Activated naive CD4-positive, alpha-beta T cell treated with anti-CD3 and anti-CD28 coated beads, Interleukin-2, amount 50 U/mL, for 24 hours (primary cell): Measurements from ENCODE around the gene CAPN13.
A peak's percentile ranks its signal among the peaks of the same experiment; 100 is the strongest.

Source experiments
- H3K27ac Mint-ChIP-seq: one replicate; pipeline ENCODE4 v1.8.0; 2021; ENCODE audit warnings: mild to moderate bottlenecking, mixed read lengths
- H3K27me3 Mint-ChIP-seq: one replicate; pipeline ENCODE4 v1.8.0; 2021; ENCODE audit warnings: mixed read lengths
- H3K36me3 Mint-ChIP-seq: one replicate; pipeline ENCODE4 v1.8.0; 2021; ENCODE audit warnings: mixed read lengths
- H3K4me1 Mint-ChIP-seq: one replicate; pipeline ENCODE4 v1.8.0; 2021; ENCODE audit warnings: mixed read lengths
- H3K4me3 Mint-ChIP-seq: one replicate; pipeline ENCODE4 v1.8.0; 2021; ENCODE audit warnings: mild to moderate bottlenecking, mixed read lengths
- H3K9me3 Mint-ChIP-seq: one replicate; pipeline ENCODE4 v1.8.0; 2021; ENCODE audit warnings: mixed read lengths

The CAPN13 gene

DNA sequence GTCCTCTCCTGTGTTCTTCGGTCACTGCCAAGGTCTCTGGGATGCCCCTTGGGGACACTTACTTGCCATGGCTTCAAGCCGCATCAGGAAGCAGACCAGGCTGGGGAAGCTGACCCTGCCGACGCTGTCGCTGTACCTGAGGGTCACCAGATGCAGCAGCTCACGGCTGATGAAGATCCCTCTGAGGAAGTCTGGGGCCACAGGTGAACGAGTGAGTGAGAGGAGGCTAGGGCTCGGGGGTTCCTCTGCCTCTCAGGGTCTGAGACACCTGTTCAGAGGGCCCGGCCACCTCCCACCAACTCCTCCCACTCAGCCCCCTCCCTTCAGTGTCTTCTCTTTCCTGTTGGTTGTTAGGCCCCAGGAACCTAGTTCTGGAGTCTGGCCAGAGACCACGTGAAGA, 74.9 kb downstream of the CAPN13 start:
- no peak overlapping the region for H3K4me3 Mint-ChIP-seq
- H3K36me3 Mint-ChIP-seq = no peaks in the 10 kb centered on the region
- H3K27me3 Mint-ChIP-seq = peaks cover 2% of the 10 kb centered on the region
- H3K4me1 Mint-ChIP-seq = no peaks in the 10 kb centered on the region
- H3K27ac Mint-ChIP-seq = no peak overlapping the region
- H3K9me3 Mint-ChIP-seq = no peaks in the 10 kb centered on the region

DNA sequence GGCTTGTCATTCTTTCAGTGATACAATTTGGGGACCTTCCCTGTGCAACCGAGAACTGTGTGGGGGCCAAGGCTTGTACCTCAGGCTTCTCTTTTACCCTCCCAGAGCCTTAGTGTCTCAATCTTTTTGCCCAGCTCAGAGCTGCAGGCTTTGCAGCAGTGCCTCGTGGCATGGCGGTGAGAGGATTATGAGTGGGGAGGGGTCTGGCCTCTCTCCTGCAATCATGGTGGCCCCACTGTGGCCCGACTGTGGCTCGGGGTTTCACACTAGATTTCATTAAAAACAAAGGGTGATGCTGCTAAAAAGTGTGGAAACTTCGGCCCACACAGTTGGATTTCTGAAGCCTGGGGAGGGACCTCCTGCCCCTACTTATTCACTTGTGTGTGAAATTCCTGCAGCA, 75.5 kb downstream of the CAPN13 start:
- no peaks in the 10 kb centered on the region for H3K4me1 Mint-ChIP-seq
- H3K27ac Mint-ChIP-seq = no peak overlapping the region
- H3K27me3 Mint-ChIP-seq = peaks cover 7% of the 10 kb centered on the region
- H3K4me3 Mint-ChIP-seq = no peak overlapping the region
- H3K9me3 Mint-ChIP-seq = no peaks in the 10 kb centered on the region
- no peaks in the 10 kb centered on the region for H3K36me3 Mint-ChIP-seq

DNA sequence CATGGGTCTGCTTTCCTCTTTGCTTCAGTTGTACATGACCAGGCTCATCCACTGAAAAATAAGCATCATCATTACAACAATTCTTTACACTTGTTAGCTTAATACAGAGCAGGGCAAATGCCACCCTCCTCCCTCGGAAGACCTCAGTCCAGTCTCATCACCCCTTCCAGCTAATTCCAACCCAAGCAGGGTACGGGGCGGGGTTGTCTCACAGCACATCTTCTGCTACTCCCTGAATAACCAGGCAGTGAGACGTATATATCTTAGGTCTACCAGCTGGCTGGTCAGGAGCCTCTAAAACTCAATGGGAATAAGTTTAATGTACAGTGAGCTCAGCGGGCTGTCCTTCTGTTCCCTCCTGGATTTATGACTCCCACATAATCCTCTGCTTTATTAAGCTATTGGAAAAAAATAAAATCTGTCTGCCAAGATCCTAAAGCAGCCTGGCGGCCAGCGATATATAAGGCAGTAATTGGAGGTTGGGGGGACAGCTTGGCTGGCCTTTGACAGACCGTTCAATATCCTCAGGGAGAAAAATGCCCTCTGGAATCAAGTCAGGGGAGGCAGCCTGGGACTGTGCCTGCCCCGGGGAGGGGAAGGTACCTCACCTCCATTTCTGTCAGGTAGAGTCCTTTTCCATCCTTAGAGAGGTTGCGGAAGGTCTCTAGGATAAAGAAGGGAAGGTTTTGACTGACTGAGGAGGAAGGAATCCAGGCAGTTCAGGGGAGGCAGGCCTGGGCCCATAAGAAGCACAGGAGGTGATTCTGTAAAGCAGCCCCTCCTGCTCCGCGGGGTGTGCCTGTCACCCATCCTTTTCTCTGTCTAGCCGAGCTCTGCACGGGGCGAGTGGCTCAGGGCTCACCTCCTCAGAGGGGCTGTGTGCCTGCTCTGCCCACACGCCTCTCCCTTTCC, 76.3 kb downstream of the CAPN13 start:
- Mint-ChIP-seq H3K9me3 (no peaks in the 10 kb centered on the region), H3K27me3 (peaks cover 7% of the 10 kb centered on the region), H3K4me1 (no peaks in the 10 kb centered on the region), H3K36me3 (no peaks in the 10 kb centered on the region), H3K4me3 (no peak overlapping the region), H3K27ac (no peak overlapping the region)

DNA sequence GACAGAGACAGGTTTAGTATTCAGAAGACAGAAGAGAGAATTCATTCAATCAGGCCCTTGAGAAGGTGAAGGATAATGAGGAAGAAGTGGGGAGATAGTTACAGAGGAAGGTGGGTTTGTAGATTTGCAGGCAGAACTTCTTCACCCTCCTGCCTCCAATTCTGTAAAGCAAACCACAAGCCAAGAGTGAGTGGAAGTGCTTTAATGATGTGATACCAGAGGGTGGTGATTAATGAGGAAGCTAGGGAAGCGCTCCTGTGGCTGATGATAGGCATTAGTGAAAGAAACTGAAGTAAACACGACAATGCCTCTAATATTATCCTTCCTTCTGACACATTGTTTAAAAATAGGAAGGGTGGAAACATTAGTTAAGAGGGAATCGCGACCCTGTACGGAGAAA, 78.2 kb downstream of the CAPN13 start:
- H3K36me3 Mint-ChIP-seq = no peaks in the 10 kb centered on the region
- no peaks in the 10 kb centered on the region for H3K4me1 Mint-ChIP-seq
- H3K4me3 Mint-ChIP-seq = no peak overlapping the region
- no peak overlapping the region for H3K27ac Mint-ChIP-seq
- H3K27me3 Mint-ChIP-seq = peaks cover 9% of the 10 kb centered on the region
- H3K9me3 Mint-ChIP-seq = no peaks in the 10 kb centered on the region

DNA sequence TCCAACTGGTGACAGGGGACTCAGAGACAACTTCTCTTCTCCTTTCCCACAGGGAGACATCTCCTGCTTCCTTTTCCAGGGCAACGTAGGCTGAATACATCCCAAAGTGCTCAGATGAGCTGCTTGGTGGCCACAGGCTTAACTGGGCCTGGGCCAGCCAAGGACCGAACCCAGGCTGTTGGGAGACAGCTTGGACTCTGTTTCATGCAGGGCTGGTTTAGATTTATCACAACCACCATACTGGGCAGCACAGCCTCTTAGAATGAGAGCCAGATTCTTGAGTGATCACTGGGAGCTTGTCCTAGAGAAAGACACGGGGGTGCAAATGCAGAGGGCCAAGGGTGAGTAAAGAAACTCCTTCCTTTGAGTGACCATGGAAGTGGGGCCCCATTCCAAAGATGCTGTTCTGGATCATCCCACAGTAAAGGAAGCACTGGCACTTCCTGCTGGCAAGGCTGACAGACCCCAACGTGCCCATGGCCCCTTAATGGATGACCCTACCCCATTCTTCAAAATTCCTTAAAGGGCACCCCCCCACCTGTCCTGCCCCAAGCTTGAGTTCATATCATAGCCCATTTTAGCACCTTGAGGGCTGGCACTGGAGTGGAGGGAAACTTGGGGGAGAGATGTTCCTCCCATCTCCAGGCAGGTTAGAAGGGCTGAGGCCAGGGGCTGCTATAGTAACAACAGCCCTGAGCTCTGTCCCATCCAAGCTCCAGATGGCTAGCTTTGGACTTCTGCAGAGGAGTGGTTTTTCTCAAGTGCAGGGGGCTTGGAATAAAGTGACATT, 84.1 kb downstream of the CAPN13 start:
- H3K4me1 Mint-ChIP-seq = no peaks in the 10 kb centered on the region
- H3K27me3 Mint-ChIP-seq = peaks cover 9% of the 10 kb centered on the region
- no peak overlapping the region for H3K27ac Mint-ChIP-seq
- no peaks in the 10 kb centered on the region for H3K36me3 Mint-ChIP-seq
- no peak overlapping the region for H3K4me3 Mint-ChIP-seq
- no peaks in the 10 kb centered on the region for H3K9me3 Mint-ChIP-seq

DNA sequence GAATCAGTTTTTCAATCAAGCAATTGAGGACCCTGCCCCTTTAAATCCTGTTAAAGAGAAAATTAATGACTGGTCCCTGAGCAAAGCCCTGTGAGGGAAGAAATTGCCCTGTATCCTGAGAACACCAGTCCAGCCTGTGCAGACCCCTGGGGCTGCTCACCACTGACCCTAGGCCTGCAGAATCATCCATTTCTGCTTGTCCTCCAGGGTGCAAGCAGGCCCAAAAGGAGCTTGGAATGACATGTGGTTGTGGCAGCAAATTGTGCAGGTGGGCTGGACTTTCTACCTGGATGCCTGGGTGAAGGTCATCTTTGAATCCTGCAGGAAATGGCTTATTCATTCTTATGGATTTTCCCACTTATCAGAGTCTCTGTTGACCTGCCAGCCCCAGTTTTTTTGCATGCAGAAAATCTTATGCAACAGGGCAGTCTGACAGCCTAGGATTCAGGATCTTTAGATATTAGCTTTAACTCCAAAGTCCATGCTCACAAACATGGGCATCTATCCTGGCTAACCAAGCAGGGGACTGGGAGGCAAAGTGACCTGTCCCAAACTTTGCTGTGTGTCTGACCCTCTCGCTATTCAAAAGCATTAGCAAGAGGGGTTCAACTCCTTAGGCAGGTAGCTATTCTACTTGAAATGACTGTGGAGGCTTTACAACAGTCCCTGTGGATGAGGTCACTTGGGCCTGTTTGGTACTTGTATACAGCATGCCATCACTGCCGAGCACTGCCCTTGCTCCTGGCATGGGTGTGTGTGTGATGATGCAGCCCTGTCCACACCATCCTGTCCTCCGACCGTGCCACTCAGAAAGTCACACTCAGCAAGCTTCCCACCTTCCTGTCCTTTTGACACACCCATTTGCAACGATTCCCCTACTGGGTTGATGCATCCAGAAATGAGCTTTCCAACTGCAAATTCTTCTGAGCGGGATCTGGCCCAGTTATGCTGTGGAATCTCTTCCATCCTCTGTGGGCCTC, 85.3 kb downstream of the CAPN13 start:
- H3K36me3 Mint-ChIP-seq = no peaks in the 10 kb centered on the region
- no peaks in the 10 kb centered on the region for H3K4me1 Mint-ChIP-seq
- H3K27ac Mint-ChIP-seq = no peak overlapping the region
- H3K4me3 Mint-ChIP-seq = no peak overlapping the region
- no peaks in the 10 kb centered on the region for H3K9me3 Mint-ChIP-seq
- H3K27me3 Mint-ChIP-seq = peaks cover 3% of the 10 kb centered on the region

DNA sequence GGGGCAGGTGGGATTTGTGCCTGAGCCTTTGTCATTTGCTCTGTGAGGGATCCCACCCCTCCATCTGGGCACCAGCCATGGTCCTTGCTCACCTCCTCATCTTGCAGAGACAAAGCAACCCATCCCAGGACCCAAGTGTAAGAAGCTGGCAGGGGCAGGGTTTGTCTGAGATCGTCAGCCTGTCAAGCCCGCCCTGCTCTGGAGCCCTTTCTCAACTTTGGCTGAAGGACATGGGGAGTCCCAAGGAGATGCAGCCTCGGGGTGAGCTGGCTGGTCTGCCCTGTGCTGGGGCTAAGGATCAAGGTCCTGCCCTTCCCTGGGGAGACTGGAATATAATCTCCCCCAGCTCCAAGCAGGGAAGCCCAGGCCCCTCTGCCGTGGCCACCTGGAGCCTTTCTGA, 86.0 kb downstream of the CAPN13 start:
- no peaks in the 10 kb centered on the region for H3K9me3 Mint-ChIP-seq
- no peak overlapping the region for H3K27ac Mint-ChIP-seq
- H3K36me3 Mint-ChIP-seq = no peaks in the 10 kb centered on the region
- H3K4me1 Mint-ChIP-seq = no peaks in the 10 kb centered on the region
- peaks cover 3% of the 10 kb centered on the region for H3K27me3 Mint-ChIP-seq
- H3K4me3 Mint-ChIP-seq = no peak overlapping the region

DNA sequence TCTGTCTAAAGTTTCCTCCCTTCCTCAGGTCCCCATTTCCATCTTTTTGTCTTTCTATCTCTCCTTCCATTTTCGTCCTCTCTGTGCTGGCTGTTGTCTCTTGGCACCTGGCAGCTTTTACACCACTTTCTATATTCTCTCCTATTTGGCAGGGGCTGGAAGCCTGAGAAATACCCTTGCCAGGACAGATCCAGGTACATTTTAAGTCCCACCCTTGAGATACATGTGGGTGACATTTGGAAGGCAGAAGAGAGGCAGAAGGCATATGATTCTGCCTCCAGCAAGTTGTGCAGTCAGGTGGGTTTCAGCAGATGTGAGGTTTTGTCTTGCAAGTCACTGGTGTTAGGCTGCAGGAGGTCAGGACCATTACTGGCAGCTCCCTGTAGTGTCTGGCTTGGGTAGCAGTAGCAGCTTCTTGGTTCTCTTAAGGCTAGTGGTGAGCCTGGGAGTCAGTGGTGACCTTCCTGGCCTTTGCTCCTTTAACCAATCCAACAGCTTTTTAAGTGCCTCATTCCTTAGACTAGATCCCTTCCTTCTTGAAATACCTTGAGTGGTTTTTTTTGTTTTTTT, 90.1 kb downstream of the CAPN13 start:
- H3K4me3 Mint-ChIP-seq = no peak overlapping the region
- no peak overlapping the region for H3K27ac Mint-ChIP-seq
- no peaks in the 10 kb centered on the region for H3K27me3 Mint-ChIP-seq
- no peaks in the 10 kb centered on the region for H3K9me3 Mint-ChIP-seq
- no peaks in the 10 kb centered on the region for H3K4me1 Mint-ChIP-seq
- H3K36me3 Mint-ChIP-seq = no peaks in the 10 kb centered on the region

DNA sequence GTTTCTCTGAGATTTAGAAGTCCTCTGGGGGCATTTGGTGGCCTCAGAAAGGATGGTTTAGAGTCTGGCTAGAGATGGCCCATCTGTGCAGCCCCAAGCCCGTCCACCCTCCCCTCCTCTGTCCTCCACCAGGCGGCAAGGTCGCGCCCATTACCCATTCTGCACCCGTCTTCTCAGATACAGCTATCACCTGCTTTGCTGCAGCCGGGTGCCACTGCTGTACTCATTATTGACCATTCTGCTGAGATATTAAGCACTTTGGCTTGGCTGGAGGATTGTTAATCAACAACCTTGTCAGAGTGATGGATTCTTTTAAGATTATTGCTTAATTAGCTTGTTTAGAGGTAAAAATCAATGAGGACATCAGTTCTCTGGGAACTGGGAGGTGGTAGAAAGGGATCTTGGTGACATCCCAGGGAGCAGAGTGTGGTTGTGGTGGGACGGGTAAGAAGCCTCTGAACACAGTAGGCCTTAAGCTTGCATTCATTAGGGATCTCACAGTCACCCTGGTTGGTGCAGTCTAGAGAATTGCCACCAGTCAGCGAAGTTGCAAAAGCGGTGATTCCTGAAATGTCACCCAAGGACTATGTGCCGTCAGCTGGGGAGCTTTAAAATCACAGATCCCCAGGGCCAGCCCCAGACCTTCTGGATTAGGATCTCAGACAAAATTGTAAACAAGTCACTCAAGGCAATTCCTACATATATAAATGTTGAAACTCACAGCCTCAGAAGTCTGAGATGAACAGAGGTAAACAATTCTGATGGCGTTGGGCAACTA, 90.9 kb downstream of the CAPN13 start:
- Mint-ChIP-seq H3K27ac (no peak overlapping the region), H3K4me1 (no peaks in the 10 kb centered on the region), H3K36me3 (no peaks in the 10 kb centered on the region), H3K4me3 (no peak overlapping the region), H3K27me3 (no peaks in the 10 kb centered on the region), H3K9me3 (no peaks in the 10 kb centered on the region)

DNA sequence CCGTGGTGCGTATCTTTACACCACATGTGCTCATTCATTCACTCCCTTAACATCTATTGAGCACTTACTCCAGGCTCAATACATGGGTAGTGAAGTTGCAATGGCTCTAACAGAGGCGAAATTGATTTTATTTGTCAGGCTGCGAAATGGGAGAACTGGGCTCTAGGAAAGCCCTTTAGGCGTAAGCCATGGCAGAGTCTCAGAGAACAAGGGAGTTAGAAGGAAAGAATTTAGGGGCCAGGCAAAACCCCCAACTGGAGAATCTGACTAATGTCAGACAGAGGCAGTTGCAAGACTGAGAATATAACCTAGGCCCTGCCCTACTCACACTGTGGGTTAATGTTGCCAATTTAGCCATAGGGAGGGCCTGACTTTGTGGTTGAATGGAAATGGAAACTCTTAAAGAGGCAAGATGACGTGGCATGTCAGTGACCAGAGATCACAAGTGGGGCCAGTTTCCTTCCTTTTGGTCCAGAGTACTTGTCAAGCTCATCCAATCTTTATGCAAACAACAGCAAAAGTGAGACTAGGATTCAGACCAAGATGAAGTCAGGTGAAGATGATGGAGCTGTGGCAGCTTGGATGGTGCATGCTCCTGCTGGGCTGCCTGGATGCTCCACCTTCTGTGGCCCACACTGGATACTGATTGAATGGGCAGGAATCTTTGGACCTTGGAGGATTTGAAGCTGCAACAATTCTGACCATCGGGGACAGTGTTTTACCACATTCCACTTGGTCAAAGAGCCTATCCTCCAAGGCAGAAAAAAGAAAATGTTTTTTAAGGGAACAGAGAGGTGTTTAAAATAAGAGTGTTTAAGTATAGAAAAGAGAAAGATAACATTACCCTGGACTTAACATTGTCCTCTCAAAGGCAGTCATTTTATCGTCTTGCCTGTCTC, 92.2 kb downstream of the CAPN13 start:
- no peak overlapping the region for H3K27ac Mint-ChIP-seq
- no peak overlapping the region for H3K4me3 Mint-ChIP-seq
- no peaks in the 10 kb centered on the region for H3K4me1 Mint-ChIP-seq
- H3K27me3 Mint-ChIP-seq = no peaks in the 10 kb centered on the region
- H3K36me3 Mint-ChIP-seq = no peaks in the 10 kb centered on the region
- H3K9me3 Mint-ChIP-seq = no peaks in the 10 kb centered on the region

DNA sequence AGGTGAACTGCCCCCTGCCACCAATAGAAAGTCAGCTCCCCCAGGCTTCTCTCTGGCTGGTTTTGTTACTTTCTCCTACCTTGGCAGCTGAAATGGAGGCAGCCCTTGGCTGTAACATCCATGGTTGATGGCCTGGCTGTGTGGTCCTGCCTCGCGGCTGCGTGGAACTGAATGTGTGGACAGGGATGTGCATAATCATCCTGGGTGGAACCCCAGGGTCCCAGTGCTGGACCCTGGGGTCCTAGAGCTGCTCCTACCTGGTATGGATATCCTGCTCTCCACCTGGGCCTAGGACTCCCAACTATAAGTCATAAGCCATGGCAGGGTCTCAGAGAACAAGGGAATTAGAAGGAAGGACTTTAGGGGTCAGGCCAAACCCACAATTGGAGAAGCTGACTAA, 93.5 kb downstream of the CAPN13 start:
- H3K27ac Mint-ChIP-seq = no peak overlapping the region
- no peaks in the 10 kb centered on the region for H3K9me3 Mint-ChIP-seq
- no peaks in the 10 kb centered on the region for H3K27me3 Mint-ChIP-seq
- no peaks in the 10 kb centered on the region for H3K36me3 Mint-ChIP-seq
- no peaks in the 10 kb centered on the region for H3K4me1 Mint-ChIP-seq
- H3K4me3 Mint-ChIP-seq = no peak overlapping the region

DNA sequence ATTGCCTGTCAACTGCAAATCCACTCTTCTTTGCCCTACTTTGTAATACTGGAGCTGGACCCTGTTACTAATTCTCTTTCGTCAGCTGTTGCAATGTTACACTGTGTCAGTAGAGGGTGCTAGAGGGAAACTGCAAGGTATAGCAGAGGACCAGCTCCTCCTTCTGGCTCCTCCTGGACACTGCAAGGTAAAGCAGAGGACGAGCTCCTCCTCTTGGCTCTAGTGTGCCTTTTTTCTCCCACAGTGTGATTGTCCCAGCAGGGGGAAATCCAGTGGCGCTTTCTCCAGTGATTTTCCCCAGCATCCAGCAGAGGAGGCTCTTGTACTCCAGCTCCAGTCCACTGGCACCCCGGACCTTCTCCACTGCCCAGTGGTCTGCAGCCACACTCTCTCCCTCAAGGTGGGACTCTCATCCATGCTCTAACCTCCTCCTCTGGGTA, 95.6 kb downstream of the CAPN13 start:
- H3K36me3 Mint-ChIP-seq = no peaks in the 10 kb centered on the region
- no peak overlapping the region for H3K27ac Mint-ChIP-seq
- H3K4me3 Mint-ChIP-seq = no peak overlapping the region
- peaks cover 5% of the 10 kb centered on the region for H3K4me1 Mint-ChIP-seq
- H3K9me3 Mint-ChIP-seq = no peaks in the 10 kb centered on the region
- no peaks in the 10 kb centered on the region for H3K27me3 Mint-ChIP-seq

DNA sequence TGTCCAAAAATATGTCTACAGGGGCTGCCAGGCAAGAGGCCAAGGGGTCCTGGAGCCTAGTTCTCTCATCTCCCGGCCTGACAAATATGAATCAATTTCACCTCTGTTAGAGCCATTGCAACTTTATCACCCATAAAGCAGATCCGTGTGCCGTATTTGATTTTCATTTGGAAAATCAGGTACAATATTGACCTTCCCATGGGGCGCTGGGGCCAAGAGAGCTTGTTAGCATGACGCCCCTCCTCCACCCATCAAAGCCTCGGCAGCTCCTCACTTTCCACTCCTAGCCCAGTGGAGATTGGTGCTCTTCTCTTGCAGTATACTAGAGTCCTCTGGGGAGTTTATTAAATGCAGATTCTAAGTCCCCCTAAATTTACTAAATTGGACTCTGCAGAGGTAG, 96.8 kb downstream of the CAPN13 start:
- Mint-ChIP-seq H3K4me1 (peaks cover 5% of the 10 kb centered on the region), H3K36me3 (no peaks in the 10 kb centered on the region)

DNA sequence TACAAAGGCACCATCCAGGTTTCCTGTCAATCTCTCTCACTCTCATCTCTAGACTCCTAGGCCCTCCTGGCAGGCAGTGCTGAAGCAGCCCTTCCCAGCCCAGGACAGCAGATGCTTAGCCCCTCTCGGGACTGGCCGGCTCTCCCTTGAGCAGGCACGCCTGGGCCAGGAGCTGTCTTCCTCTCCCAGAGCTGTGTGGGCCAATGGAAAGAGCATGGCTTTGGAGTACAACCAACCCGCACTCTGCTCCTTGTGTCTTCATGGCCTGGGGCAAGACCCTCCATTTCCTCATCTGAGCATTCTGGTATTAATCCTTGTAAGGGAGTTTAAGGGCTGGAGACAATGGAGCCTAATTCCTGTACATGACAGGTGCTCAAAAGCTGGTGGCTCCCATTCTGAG, 97.2 kb downstream of the CAPN13 start:
- Mint-ChIP-seq H3K27me3 (no peaks in the 10 kb centered on the region), H3K27ac (no peak overlapping the region)

More for the DNA sequence above, 96.8 kb downstream of the CAPN13 start:
- H3K27ac Mint-ChIP-seq = peak overlapping the region; percentile 46
- H3K27me3 Mint-ChIP-seq = no peaks in the 10 kb centered on the region
- H3K4me3 Mint-ChIP-seq = no peak overlapping the region
- H3K9me3 Mint-ChIP-seq = no peaks in the 10 kb centered on the region

More for the DNA sequence above, 97.2 kb downstream of the CAPN13 start:
- Mint-ChIP-seq H3K36me3 (no peaks in the 10 kb centered on the region), H3K4me1 (peaks cover 5% of the 10 kb centered on the region), H3K4me3 (no peak overlapping the region), H3K9me3 (no peaks in the 10 kb centered on the region)
